Measurements from ENCODE around the gene TSACC. TPM values are rescaled to one million over a fixed set of nuclear protein-coding genes. Genes with fewer than 3 reads are reported as not detected.

The TSACC gene
- total RNA-seq, 1 experiment from 2014 or later = not detected

- no peak for TF ChIP-seq CTCF (conservative IDR thresholded peaks at IDR 0.05; ENCODE audit: low read depth, low read length)
- TF ChIP-seq EZH2 (IDR thresholded peaks at IDR 0.05; ENCODE audit: borderline replicate concordance, low read depth, low read length, poor library complexity, severe bottlenecking) = no peak
- no TSS peak for BruUV-seq (replicated peaks)
- Histone ChIP-seq H3K27ac (ENCODE audit: low read depth, low read length, poor library complexity, severe bottlenecking) (no peak overlapping the region), H3K4me3 (ENCODE audit: low read depth, low read length, poor library complexity, severe bottlenecking) (no peak overlapping the region), H3K27me3 (replicated peaks; ENCODE audit: insufficient read depth, low read depth, low read length, poor library complexity) (no peaks in the 10 kb centered on the region), H3K9me3 (ENCODE audit: low read depth, low read length, poor library complexity, severe bottlenecking) (no peaks in the 10 kb centered on the region), H3K4me1 (ENCODE audit: insufficient read depth, low read length, poor library complexity, severe bottlenecking) (peaks cover 4% of the 10 kb centered on the region), H3K36me3 (ENCODE audit: insufficient read depth, low read length, poor library complexity, severe bottlenecking) (no peaks in the 10 kb centered on the region)
- intact Hi-C loops (cut with micrococcal nuclease; ENCODE audit: unreplicated experiment) = no loop called here
- no peak for DNase-seq (ENCODE audit: low spot score)
- ChIA-PET CTCF (no interaction called here), POLR2A (ENCODE audit: low non-redundant PET) (interaction anchor here (0.5 kb wide), 1 partner anchor 145 kb away, joined by 3 read pairs; no protein-coding TSS in a partner anchor)
These were observed 18.0 kb downstream of the TSACC start for GRCh38 chr1:156356262-156356874.

DNA sequence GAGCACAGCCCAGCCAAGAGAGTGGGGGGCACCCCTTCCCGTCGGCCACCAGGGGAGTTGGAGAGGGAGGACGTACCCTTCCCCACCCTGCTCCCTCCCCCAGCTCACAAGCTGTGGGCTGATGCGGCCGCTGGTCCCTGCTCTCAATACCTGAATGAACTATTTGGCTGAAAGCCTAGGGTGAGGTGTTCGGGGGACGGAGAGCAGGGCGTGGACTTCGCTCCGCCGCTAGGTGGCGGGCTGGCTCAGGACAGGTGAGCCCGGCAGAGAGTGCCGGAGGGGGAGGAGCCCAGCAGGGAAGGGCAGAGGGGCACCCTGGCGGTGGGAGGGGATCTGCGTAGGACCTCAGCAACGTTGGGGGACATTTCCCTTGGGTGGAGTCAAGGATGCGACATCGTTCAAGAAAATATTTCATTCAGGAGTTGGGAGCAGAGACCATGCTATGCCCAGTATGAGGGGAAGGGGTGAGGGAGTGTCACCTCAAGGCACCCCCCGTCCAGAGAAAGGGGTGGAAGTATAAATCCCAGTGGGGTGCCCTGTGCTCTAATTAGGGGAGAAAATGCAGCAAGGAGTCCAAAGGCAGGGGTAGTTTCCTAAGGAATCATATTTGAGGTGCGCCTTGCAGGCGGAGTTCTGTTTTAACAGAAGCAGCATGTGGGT, 18.7 kb downstream of the TSACC start:
- peaks cover 4% of the 10 kb centered on the region for H3K4me1 ChIP-seq (ENCODE audit: insufficient read depth, low read length, poor library complexity, severe bottlenecking)
- no peaks in the 10 kb centered on the region for H3K27me3 ChIP-seq (replicated peaks; ENCODE audit: insufficient read depth, low read depth, low read length, poor library complexity)
- no peaks in the 10 kb centered on the region for H3K36me3 ChIP-seq (ENCODE audit: insufficient read depth, low read length, poor library complexity, severe bottlenecking)
- intact Hi-C loops (cut with micrococcal nuclease; ENCODE audit: unreplicated experiment) = no loop called here
- peak; percentile 51 for DNase-seq (ENCODE audit: low spot score)
- H3K27ac ChIP-seq (ENCODE audit: low read depth, low read length, poor library complexity, severe bottlenecking) = no peak overlapping the region
- CTCF ChIA-PET = no interaction called here
- TF ChIP-seq EZH2 (IDR thresholded peaks at IDR 0.05; ENCODE audit: borderline replicate concordance, low read depth, low read length, poor library complexity, severe bottlenecking) (no peak), CTCF (conservative IDR thresholded peaks at IDR 0.05; ENCODE audit: low read depth, low read length) (peak; percentile 97)
- no peak overlapping the region for H3K4me3 ChIP-seq (ENCODE audit: low read depth, low read length, poor library complexity, severe bottlenecking)
- POLR2A ChIA-PET (ENCODE audit: low non-redundant PET) = no interaction called here
- H3K9me3 ChIP-seq (ENCODE audit: low read depth, low read length, poor library complexity, severe bottlenecking) = no peaks in the 10 kb centered on the region
- no TSS peak for BruUV-seq (replicated peaks)

GRCh38 chr1:156357977-156358376, 19.7 kb downstream of the TSACC start:
- BruUV-seq (replicated peaks) = no TSS peak
- DNase-seq (ENCODE audit: low spot score) = no peak
- Histone ChIP-seq H3K4me3 (ENCODE audit: low read depth, low read length, poor library complexity, severe bottlenecking) (no peak overlapping the region), H3K4me1 (ENCODE audit: insufficient read depth, low read length, poor library complexity, severe bottlenecking) (peaks cover 4% of the 10 kb centered on the region), H3K27ac (ENCODE audit: low read depth, low read length, poor library complexity, severe bottlenecking) (no peak overlapping the region), H3K36me3 (ENCODE audit: insufficient read depth, low read length, poor library complexity, severe bottlenecking) (no peaks in the 10 kb centered on the region), H3K27me3 (replicated peaks; ENCODE audit: insufficient read depth, low read depth, low read length, poor library complexity) (no peaks in the 10 kb centered on the region), H3K9me3 (ENCODE audit: low read depth, low read length, poor library complexity, severe bottlenecking) (no peaks in the 10 kb centered on the region)
- ChIA-PET CTCF (interaction anchor here (1.1 kb wide), 1 partner anchor 13 kb away, joined by 3 read pairs; no protein-coding TSS in a partner anchor), POLR2A (ENCODE audit: low non-redundant PET) (interaction anchor here (0.7 kb wide), 1 partner anchor 82 kb away, joined by 3 read pairs; no protein-coding TSS in a partner anchor)
- intact Hi-C loops (cut with micrococcal nuclease; ENCODE audit: unreplicated experiment) = no loop called here
- TF ChIP-seq CTCF (conservative IDR thresholded peaks at IDR 0.05; ENCODE audit: low read depth, low read length) (no peak), EZH2 (IDR thresholded peaks at IDR 0.05; ENCODE audit: borderline replicate concordance, low read depth, low read length, poor library complexity, severe bottlenecking) (no peak)
